IPS DF 6.9 (cell line): ENCODE measurements around the gene COL12A1.

ENCODE experiments used
- DNase-seq: peaks from one replicate; pipeline ENCODE4 v3.0.0-alpha.2; 2013; ENCODE audit warnings: low read depth, low spot score
- H3K27ac ChIP-seq: one replicate; pipeline ENCODE4 v1.5.1; 2013; ENCODE audit warnings: low read length, control low read depth
- H3K27me3 ChIP-seq: 2 replicates; pipeline ENCODE4 v1.6.1; 2013; ENCODE audit warnings: mild to moderate bottlenecking, low read length; ENCODE audit not compliant: control insufficient read depth, insufficient read depth
- H3K36me3 ChIP-seq: 2 replicates; pipeline ENCODE4 v1.6.1; 2013; ENCODE audit warnings: low read length; ENCODE audit not compliant: control insufficient read depth, insufficient read depth
- H3K4me1 ChIP-seq: 2 replicates; pipeline ENCODE4 v1.6.1; 2013; ENCODE audit warnings: low read length; ENCODE audit not compliant: control insufficient read depth, insufficient read depth
- H3K4me3 ChIP-seq: 2 replicates; pipeline ENCODE4 v1.5.1; 2013; ENCODE audit warnings: mild to moderate bottlenecking, low read length
- H3K9me3 ChIP-seq: 2 replicates; pipeline ENCODE4 v1.6.1; 2013; ENCODE audit warnings: low read length, inconsistent platforms; ENCODE audit not compliant: control insufficient read depth, insufficient read depth
- WGBS: extraction: QIAGEN DNeasy Blood & Tissue Kit; methylation state at CpG from one replicate; pipeline ENCODE4 v1.1.7; 2013; ENCODE audit warnings: mixed read lengths, missing lambda C conversion rate; ENCODE audit not compliant: insufficient read length, insufficient coverage; 5-methylcytosine and 5-hydroxymethylcytosine counted together

The COL12A1 gene

DNA sequence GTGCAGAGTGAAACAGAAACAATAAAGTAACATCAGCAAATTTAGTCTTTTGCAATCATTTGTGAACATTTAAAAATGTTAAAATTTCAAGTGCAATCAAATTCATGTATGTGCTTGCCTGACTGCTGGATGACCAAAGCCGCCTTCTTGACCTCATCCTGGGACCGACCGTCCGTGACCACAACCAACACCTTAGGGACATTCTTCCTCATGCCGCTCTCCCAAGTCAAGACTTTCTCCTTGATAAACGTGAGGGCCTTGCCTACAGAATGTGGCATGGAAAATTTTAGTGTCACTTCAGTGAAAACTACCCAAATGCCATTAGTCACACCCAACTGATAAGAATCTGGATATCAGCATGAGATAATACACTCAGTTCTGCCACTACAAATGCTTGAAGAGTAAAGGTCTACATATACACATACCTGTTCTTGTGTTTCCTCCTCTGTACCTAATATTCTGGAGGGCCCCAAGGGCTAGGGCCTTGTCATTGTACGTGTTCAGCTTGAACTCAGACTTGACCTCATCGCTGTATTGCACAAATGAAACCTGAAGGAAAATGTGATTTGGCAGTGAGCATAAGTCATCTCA, 86.8 kb downstream of the COL12A1 start:
- Histone ChIP-seq H3K9me3 (no peaks in the 10 kb centered on the region), H3K4me3 (no peak overlapping the region), H3K27me3 (no peaks in the 10 kb centered on the region), H3K36me3 (no peaks in the 10 kb centered on the region), H3K4me1 (no peaks in the 10 kb centered on the region), H3K27ac (no peak overlapping the region)
- no CpG with 5 or more reads among the region's 8 CpGs for WGBS
- DNase-seq: no peak

DNA sequence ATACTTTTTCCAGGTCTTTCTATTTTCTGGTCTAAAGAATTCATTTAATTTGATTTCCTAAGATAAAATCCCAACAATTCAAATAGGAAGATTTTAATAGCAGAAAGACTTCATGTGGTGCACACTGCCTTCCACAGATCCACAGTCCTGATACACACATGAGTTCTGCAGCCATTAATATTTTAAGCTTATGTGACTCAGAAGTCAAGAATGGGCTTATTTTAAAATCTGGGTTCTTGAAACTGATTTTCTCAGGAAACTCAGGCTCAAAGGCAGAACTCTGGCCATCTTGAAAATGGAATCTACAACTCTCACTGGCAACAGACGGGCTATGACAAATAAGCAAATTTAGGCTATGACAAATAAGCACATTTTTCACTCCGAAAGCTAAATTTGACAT, 88.2 kb downstream of the COL12A1 start:
- Histone ChIP-seq H3K27ac (no peak overlapping the region), H3K27me3 (no peaks in the 10 kb centered on the region), H3K4me3 (no peak overlapping the region), H3K36me3 (no peaks in the 10 kb centered on the region), H3K9me3 (no peaks in the 10 kb centered on the region), H3K4me1 (no peaks in the 10 kb centered on the region)
- DNase-seq: no peak
- WGBS: no CpG with 5 or more reads among the region's 2 CpGs

DNA sequence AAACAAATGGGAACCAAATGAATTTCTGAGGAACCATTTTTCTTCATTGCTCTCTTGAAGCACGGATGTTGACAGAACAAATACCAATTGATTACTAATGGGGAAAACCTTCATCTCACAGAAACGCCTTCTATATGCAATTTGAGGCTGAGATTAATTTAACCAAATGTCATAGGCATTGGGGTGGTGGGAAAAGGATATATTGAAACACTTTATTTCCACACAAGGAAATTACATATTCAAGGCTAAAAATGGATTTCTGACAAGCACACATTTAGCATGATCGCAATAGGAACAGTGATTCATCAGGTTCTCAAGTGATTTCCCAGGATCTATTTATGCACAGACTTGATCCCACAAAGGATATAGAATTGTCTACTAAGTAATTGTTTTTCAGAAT, 88.9 kb downstream of the COL12A1 start:
- WGBS: no CpG with 5 or more reads among the region's 3 CpGs
- Histone ChIP-seq H3K36me3 (no peaks in the 10 kb centered on the region), H3K4me1 (no peaks in the 10 kb centered on the region), H3K27ac (no peak overlapping the region), H3K27me3 (no peaks in the 10 kb centered on the region), H3K4me3 (no peak overlapping the region), H3K9me3 (no peaks in the 10 kb centered on the region)
- DNase-seq: no peak

DNA sequence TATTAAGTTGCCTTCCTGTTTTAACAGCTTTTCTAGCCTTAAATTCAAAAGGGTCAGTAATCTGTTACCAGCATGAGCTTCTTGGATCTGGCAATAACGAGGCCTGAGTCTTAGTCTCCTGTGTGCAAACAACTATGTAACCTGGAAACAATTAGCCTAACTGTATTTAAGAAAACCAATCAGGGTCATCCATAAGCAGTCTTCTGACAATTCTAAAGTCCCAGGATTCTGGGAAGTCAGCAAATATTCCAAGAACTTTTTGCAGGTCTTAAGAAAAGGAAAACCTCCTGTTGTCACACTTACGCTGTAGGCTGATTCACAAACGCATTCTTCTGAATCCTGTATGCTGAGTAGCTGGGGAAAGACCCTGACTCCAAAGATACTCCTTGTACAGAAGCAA, 90.4 kb downstream of the COL12A1 start:
- no peaks in the 10 kb centered on the region for H3K36me3 ChIP-seq
- no peak overlapping the region for H3K4me3 ChIP-seq
- DNase-seq: no peak
- no peaks in the 10 kb centered on the region for H3K27me3 ChIP-seq
- no peaks in the 10 kb centered on the region for H3K4me1 ChIP-seq
- H3K27ac ChIP-seq: no peak overlapping the region
- H3K9me3 ChIP-seq: no peaks in the 10 kb centered on the region
- no CpG with 5 or more reads among the region's 3 CpGs for WGBS

DNA sequence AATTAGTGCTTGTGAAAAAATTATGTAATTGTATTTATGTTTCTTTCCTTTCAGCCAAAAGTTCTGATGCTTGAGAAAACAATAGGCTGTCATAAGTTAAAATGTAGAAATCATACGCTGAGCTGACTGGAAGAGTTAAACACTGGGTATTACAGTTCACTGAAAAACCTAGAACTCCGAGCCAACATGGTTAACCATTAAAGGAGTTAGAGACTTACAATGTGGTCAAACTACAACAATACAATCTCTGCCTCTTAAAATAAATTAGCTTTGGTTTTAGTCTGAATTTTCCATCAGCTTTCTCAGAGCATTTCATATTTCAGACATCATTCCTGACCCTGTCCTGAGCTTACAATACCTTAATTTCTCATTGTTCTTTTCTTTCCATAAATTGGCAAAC, 91.0 kb downstream of the COL12A1 start:
- Histone ChIP-seq H3K27ac (no peak overlapping the region), H3K4me1 (no peaks in the 10 kb centered on the region), H3K36me3 (no peaks in the 10 kb centered on the region), H3K27me3 (no peaks in the 10 kb centered on the region), H3K9me3 (no peaks in the 10 kb centered on the region), H3K4me3 (no peak overlapping the region)
- no peak for DNase-seq
- WGBS: no CpG with 5 or more reads among the region's 2 CpGs

DNA sequence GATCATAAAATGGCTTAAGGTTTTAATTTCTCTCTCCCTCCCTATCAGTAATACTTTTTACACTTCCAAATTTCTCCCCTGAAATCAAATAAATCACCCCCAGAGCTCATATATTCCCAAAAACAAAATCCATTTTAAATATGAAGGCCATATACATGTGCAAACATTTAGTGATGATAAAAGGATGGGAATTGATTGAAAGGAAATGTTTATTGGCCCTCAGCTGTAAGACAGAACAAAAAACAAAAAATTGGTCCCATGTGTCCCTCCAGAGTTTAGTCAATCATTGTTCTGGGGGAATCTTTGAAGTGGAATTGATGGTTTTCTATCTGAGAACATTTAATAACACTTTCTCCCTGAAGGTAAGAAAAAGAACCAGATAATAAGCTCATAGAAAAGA, 91.7 kb downstream of the COL12A1 start:
- Histone ChIP-seq H3K9me3 (no peaks in the 10 kb centered on the region), H3K27ac (no peak overlapping the region), H3K4me1 (no peaks in the 10 kb centered on the region), H3K27me3 (no peaks in the 10 kb centered on the region), H3K4me3 (no peak overlapping the region), H3K36me3 (no peaks in the 10 kb centered on the region)
- no peak for DNase-seq

DNA sequence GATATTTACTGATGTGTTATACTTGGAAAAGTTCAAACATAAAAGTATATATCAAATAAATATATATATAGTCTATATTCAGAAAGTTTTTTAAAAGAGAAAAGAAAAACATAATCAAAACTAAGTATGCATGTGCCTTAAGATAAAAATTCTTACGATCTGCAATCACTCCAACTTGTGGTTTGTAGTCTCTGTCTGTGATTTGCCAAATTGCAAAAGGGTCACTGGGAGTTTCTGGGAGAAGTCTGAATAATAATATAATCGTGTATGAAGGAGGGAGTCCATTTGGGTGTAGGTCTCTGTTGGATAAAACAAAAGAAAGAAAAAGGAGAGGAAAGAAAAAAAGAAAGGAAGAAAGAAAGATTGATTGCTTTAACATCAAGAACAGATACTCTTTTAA, 92.4 kb downstream of the COL12A1 start:
- WGBS: 100% methylated on average over 1 of the region's 2 CpGs
- no peak for DNase-seq
- H3K27me3 ChIP-seq: no peaks in the 10 kb centered on the region
- no peaks in the 10 kb centered on the region for H3K9me3 ChIP-seq
- H3K27ac ChIP-seq: no peak overlapping the region
- no peak overlapping the region for H3K4me3 ChIP-seq
- no peaks in the 10 kb centered on the region for H3K4me1 ChIP-seq
- no peaks in the 10 kb centered on the region for H3K36me3 ChIP-seq

DNA sequence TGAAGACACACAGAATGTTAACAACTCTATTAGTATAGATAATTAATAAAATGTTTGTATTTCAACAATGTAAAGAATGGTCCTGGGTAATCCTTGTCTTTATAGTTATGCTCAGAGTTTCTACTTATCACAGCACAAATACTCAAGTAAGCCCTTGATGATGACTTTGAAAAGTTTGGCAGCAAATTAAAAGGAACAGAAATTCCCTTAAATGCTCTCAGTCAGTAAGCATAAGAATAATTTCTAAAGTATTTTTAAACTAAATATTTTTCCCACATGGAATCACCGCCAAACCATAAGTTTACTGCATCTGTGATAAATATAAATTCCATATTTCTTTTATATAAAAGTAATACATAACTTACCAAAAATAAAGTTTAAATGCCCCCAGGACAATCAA, 96.1 kb downstream of the COL12A1 start:
- WGBS: no CpG with 5 or more reads among the region's 1 CpG
- DNase-seq: no peak
- Histone ChIP-seq H3K9me3 (no peaks in the 10 kb centered on the region), H3K27ac (no peak overlapping the region), H3K4me1 (no peaks in the 10 kb centered on the region), H3K4me3 (no peak overlapping the region), H3K27me3 (no peaks in the 10 kb centered on the region), H3K36me3 (no peaks in the 10 kb centered on the region)

DNA sequence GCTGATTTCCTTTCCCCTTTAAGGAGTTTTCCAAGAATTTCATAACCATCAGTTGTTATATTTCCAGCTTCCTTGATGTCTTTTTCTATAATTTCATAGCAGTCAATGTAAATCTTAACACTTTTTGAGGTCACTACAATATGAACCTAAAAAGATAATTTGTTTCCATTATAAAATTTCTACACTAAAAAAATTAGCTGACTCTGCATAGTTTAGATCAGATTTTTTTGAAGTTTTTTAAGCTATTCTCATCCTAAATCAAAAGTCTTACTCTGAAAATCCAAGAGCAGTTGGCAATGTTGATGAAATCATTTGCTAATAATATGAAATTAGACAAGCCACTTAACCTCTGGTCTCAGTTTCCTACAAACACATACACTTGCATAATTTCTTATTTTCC, 96.8 kb downstream of the COL12A1 start:
- no peak overlapping the region for H3K4me3 ChIP-seq
- no peaks in the 10 kb centered on the region for H3K4me1 ChIP-seq
- H3K27me3 ChIP-seq: no peaks in the 10 kb centered on the region
- H3K9me3 ChIP-seq: no peaks in the 10 kb centered on the region
- DNase-seq: no peak
- no peaks in the 10 kb centered on the region for H3K36me3 ChIP-seq
- H3K27ac ChIP-seq: no peak overlapping the region

DNA sequence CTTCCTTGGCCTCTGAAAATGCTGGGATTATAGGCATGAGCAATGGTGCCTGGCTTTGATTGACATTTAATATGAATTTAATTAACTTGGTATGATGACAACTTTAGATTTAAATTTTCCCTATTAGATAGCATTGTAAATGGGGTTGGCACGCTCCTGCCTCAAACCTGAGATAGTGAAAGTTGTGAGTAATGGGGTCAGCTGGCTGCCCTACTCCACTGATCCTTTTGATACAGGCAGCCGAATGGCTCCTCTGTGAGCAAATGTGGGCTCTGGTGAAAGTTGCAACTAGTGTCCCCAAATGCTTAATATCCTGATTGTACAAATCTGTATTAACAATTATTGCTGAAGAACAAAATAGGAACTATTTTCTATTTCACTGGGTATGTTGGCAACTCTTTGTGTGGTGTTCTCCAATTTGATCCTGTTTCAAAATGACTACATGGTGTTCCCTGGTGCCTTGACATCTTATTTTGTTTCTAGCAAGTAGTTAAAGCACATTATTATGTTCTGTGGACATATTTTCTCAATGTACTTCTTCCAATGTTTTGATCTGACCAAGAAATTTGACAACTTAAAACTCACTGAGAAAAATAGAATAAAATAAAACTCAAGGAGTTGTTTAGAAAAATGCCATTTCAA, 97.4 kb downstream of the COL12A1 start:
- H3K36me3 ChIP-seq: no peaks in the 10 kb centered on the region
- no peaks in the 10 kb centered on the region for H3K9me3 ChIP-seq
- H3K27me3 ChIP-seq: no peaks in the 10 kb centered on the region
- no CpG with 5 or more reads among the region's 2 CpGs for WGBS
- no peak for DNase-seq
- no peaks in the 10 kb centered on the region for H3K4me1 ChIP-seq
- H3K27ac ChIP-seq: no peak overlapping the region
- no peak overlapping the region for H3K4me3 ChIP-seq

DNA sequence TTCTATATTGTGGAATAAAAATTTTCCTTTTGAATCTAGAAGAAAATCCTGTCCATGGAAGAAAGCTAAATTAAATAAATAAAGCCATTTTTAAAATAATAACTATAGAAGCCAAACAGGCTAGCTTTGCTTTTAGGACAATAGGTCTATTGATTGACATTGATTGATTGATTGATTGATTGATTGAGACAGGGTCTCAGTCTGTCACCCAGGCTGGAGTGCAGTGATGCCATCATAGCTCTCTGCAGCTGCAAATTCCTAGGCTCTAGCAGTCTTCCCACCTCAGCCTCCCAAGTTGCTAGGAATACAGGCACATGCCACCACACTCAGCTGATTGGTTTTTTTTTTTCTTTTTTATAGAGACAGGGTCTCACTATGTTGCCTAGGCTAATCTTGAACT, 97.9 kb downstream of the COL12A1 start:
- H3K27ac ChIP-seq: no peak overlapping the region
- H3K27me3 ChIP-seq: no peaks in the 10 kb centered on the region
- DNase-seq: no peak
- H3K9me3 ChIP-seq: no peaks in the 10 kb centered on the region
- no peaks in the 10 kb centered on the region for H3K4me1 ChIP-seq
- no peaks in the 10 kb centered on the region for H3K36me3 ChIP-seq
- no peak overlapping the region for H3K4me3 ChIP-seq
